ENCODE measurements around the gene NOP16.
A peak's percentile ranks its signal among the peaks of the same experiment; 100 is the strongest.

Gene NOP16

GRCh38 chr5:176369934-176370711 lies 18.3 kb downstream of the NOP16 start:
- no peak for DNase-seq (ENCODE audit: extremely low spot score)
- TF ChIP-seq CTBP1 (IDR thresholded peaks at IDR 0.05; ENCODE audit: borderline replicate concordance): no peak
- TF ChIP-seq NFRKB (IDR thresholded peaks at IDR 0.05): no peak
- no peak for TF ChIP-seq TARDBP (IDR thresholded peaks at IDR 0.05)
- TF ChIP-seq ARNT (IDR thresholded peaks at IDR 0.05): no peak
- no peak for TF ChIP-seq PKNOX1 (IDR thresholded peaks at IDR 0.05)
- no peak for TF ChIP-seq BHLHE40 (IDR thresholded peaks at IDR 0.05; ENCODE audit: borderline replicate concordance)
- TF ChIP-seq L3MBTL2 (conservative IDR thresholded peaks at IDR 0.05): no peak
- TF ChIP-seq SP1 (IDR thresholded peaks at IDR 0.05): no peak
- TF ChIP-seq SUZ12 (IDR thresholded peaks at IDR 0.05): no peak
- TF ChIP-seq FOXA1 (IDR thresholded peaks at IDR 0.05): no peak
- TF ChIP-seq FOXM1 (IDR thresholded peaks at IDR 0.05; ENCODE audit: borderline replicate concordance): no peak
- TF ChIP-seq ZNF384 (IDR thresholded peaks at IDR 0.05): no peak
- TF ChIP-seq FOXK2 (IDR thresholded peaks at IDR 0.05): no peak
- TF ChIP-seq LEF1 (IDR thresholded peaks at IDR 0.05; ENCODE audit: borderline replicate concordance): no peak
- no peak for TF ChIP-seq ELF4 (IDR thresholded peaks at IDR 0.05)
- TF ChIP-seq HDGF (IDR thresholded peaks at IDR 0.05; ENCODE audit: borderline replicate concordance): no peak
- ChIA-PET CTCF (no interaction called here), POLR2A (interaction anchor here (1.6 kb wide), 1 partner anchor 8 kb away, joined by 4 read pairs; no protein-coding TSS in a partner anchor)

- no peak for DNase-seq (ENCODE audit: extremely low spot score)
- no peak for TF ChIP-seq SP1 (IDR thresholded peaks at IDR 0.05)
- TF ChIP-seq L3MBTL2 (conservative IDR thresholded peaks at IDR 0.05): no peak
- no peak for TF ChIP-seq ZNF384 (IDR thresholded peaks at IDR 0.05)
- TF ChIP-seq FOXA1 (IDR thresholded peaks at IDR 0.05): no peak
- no peak for TF ChIP-seq ARNT (IDR thresholded peaks at IDR 0.05)
- no peak for TF ChIP-seq FOXK2 (IDR thresholded peaks at IDR 0.05)
- TF ChIP-seq SUZ12 (IDR thresholded peaks at IDR 0.05): no peak
- no peak for TF ChIP-seq NFRKB (IDR thresholded peaks at IDR 0.05)
- no peak for TF ChIP-seq CTBP1 (IDR thresholded peaks at IDR 0.05; ENCODE audit: borderline replicate concordance)
- no peak for TF ChIP-seq BHLHE40 (IDR thresholded peaks at IDR 0.05; ENCODE audit: borderline replicate concordance)
- no peak for TF ChIP-seq HDGF (IDR thresholded peaks at IDR 0.05; ENCODE audit: borderline replicate concordance)
- no peak for TF ChIP-seq FOXM1 (IDR thresholded peaks at IDR 0.05; ENCODE audit: borderline replicate concordance)
- TF ChIP-seq PKNOX1 (IDR thresholded peaks at IDR 0.05): no peak
- no peak for TF ChIP-seq LEF1 (IDR thresholded peaks at IDR 0.05; ENCODE audit: borderline replicate concordance)
- CTCF ChIA-PET: no interaction called here
- POLR2A ChIA-PET: no interaction called here
Observed at GRCh38 chr5:176368726-176369125, 19.7 kb downstream of the NOP16 start.

- CTCF ChIA-PET: no interaction called here
- POLR2A ChIA-PET: interaction anchor here (1.1 kb wide), 1 partner anchor 22 kb away, joined by 6 read pairs; the partner anchor contains the start of genes HIGD2A and NOP16
- DNase-seq (ENCODE audit: extremely low spot score): no peak
- TF ChIP-seq FOXK2 (IDR thresholded peaks at IDR 0.05): no peak
- TF ChIP-seq LEF1 (IDR thresholded peaks at IDR 0.05; ENCODE audit: borderline replicate concordance): no peak
- TF ChIP-seq ARNT (IDR thresholded peaks at IDR 0.05): no peak
- 0 out of 2 replicates have a peak, but pooled peaks have one; percentile 55 for TF ChIP-seq HDGF (IDR thresholded peaks at IDR 0.05; ENCODE audit: borderline replicate concordance)
Observed at GRCh38 chr5:176366232-176366894, 22.0 kb downstream of the NOP16 start.

GRCh38 chr5:176365351-176366231 lies 22.8 kb downstream of the NOP16 start, which contains the start of gene ARL10:
Gene ARL10 (plus strand): TSS chr5:176365487. CDS start chr5:176365564, 77 bp downstream.
- peak; percentile 69 for TF ChIP-seq L3MBTL2 (conservative IDR thresholded peaks at IDR 0.05)
- no peak for TF ChIP-seq ZNF384 (IDR thresholded peaks at IDR 0.05)
- POLR2A ChIA-PET: interaction anchor here (1.1 kb wide), 1 partner anchor 23 kb away, joined by 6 read pairs; the partner anchor contains the start of genes HIGD2A and NOP16

GRCh38 chr5:176364765-176365350 lies 23.5 kb downstream of the NOP16 start:
- 0 out of 2 replicates have a peak, but pooled peaks have one; percentile 33 for TF ChIP-seq L3MBTL2 (conservative IDR thresholded peaks at IDR 0.05)
- TF ChIP-seq FOXM1 (IDR thresholded peaks at IDR 0.05; ENCODE audit: borderline replicate concordance): no peak
- ChIA-PET POLR2A (no interaction called here), CTCF (no interaction called here)
- DNase-seq (ENCODE audit: extremely low spot score): no peak

More at GRCh38 chr5:176365351-176366231, 22.8 kb downstream of the NOP16 start, which contains the start of gene ARL10:
- CTCF ChIA-PET: no interaction called here
- DNase-seq (ENCODE audit: extremely low spot score): peak; percentile 77

GRCh38 chr5:176362233-176362490 lies 26.2 kb downstream of the NOP16 start:
- TF ChIP-seq PKNOX1 (IDR thresholded peaks at IDR 0.05) (no peak), ZNF384 (IDR thresholded peaks at IDR 0.05) (no peak), SP1 (IDR thresholded peaks at IDR 0.05) (no peak), LEF1 (IDR thresholded peaks at IDR 0.05; ENCODE audit: borderline replicate concordance) (no peak), FOXA1 (IDR thresholded peaks at IDR 0.05) (no peak), HDGF (IDR thresholded peaks at IDR 0.05; ENCODE audit: borderline replicate concordance) (no peak), NFRKB (IDR thresholded peaks at IDR 0.05) (no peak), CTBP1 (IDR thresholded peaks at IDR 0.05; ENCODE audit: borderline replicate concordance) (no peak), L3MBTL2 (conservative IDR thresholded peaks at IDR 0.05) (no peak), TARDBP (IDR thresholded peaks at IDR 0.05) (no peak), BHLHE40 (IDR thresholded peaks at IDR 0.05; ENCODE audit: borderline replicate concordance) (no peak), FOXK2 (IDR thresholded peaks at IDR 0.05) (no peak), SUZ12 (IDR thresholded peaks at IDR 0.05) (no peak), ELF4 (IDR thresholded peaks at IDR 0.05) (no peak), ARNT (IDR thresholded peaks at IDR 0.05) (no peak), FOXM1 (IDR thresholded peaks at IDR 0.05; ENCODE audit: borderline replicate concordance) (no peak)
- ChIA-PET POLR2A (interaction anchor here (0.6 to 3.7 kb wide), 4 partner anchors 9 to 194 kb away, joined by 3 to 22 read pairs (median 8); partner anchors contain the start of genes HIGD2A and NOP16), CTCF (interaction anchor here (1.7 kb wide), 1 partner anchor 176 kb away, joined by 4 read pairs; no protein-coding TSS in a partner anchor)
- DNase-seq (ENCODE audit: extremely low spot score): no peak

Measured in HEK293T (cell line).